Endodermal cell (in vitro differentiated cells): ENCODE results near the gene PDK2. TPM values are rescaled to one million over a fixed set of nuclear protein-coding genes. Genes with fewer than 3 reads are reported as not detected.

Experiments used
- DNase-seq: peaks from one replicate; pipeline ENCODE4 v3.0.0-alpha.2; 2017
- H3K27ac ChIP-seq: 2 replicates; pipeline ENCODE4 v1.5.1; 2013; ENCODE audit warnings: mild to moderate bottlenecking, low read depth, low read length, moderate library complexity
- H3K27me3 ChIP-seq: 2 replicates; pipeline ENCODE4 v1.6.1; 2013; ENCODE audit warnings: mild to moderate bottlenecking, low read length, moderate library complexity; ENCODE audit not compliant: insufficient read depth, control insufficient read depth, poor library complexity, severe bottlenecking
- H3K36me3 ChIP-seq: 2 replicates; pipeline ENCODE4 v1.7.0; 2013; ENCODE audit warnings: mild to moderate bottlenecking, low read length, moderate library complexity; ENCODE audit not compliant: control insufficient read depth, insufficient read depth
- H3K4me1 ChIP-seq: one replicate; pipeline ENCODE4 v1.7.0; 2013; ENCODE audit warnings: low read length; ENCODE audit not compliant: control insufficient read depth, insufficient read depth
- H3K4me3 ChIP-seq: 2 replicates; pipeline ENCODE4 v1.5.1; 2013; ENCODE audit warnings: mild to moderate bottlenecking, low read length, moderate library complexity
- H3K9ac ChIP-seq: 2 replicates; pipeline ENCODE4 v1.6.1; 2013; ENCODE audit warnings: mild to moderate bottlenecking, low read length, moderate library complexity; ENCODE audit not compliant: poor library complexity, severe bottlenecking; ENCODE audit errors: extremely low read depth
- H3K9me3 ChIP-seq: 2 replicates; pipeline ENCODE4 v1.6.1; 2013; ENCODE audit warnings: mild to moderate bottlenecking, low read length, moderate library complexity; ENCODE audit not compliant: control insufficient read depth
- H3K27ac Mint-ChIP-seq: 2 replicates; pipeline ENCODE4 v1.8.0; 2020; ENCODE audit warnings: mixed read lengths
- H3K27me3 Mint-ChIP-seq: 2 replicates; pipeline ENCODE4 v1.8.0; 2021; ENCODE audit warnings: mild to moderate bottlenecking, mixed read lengths; ENCODE audit not compliant: insufficient read depth
- H3K36me3 Mint-ChIP-seq: 2 replicates; pipeline ENCODE4 v1.8.0; 2020; ENCODE audit warnings: low read depth, mixed read lengths
- H3K4me1 Mint-ChIP-seq: 2 replicates; pipeline ENCODE4 v1.8.0; 2020; ENCODE audit warnings: mixed read lengths
- H3K4me3 Mint-ChIP-seq: 2 replicates; pipeline ENCODE4 v1.8.0; 2020; ENCODE audit warnings: mild to moderate bottlenecking, moderate library complexity, mixed read lengths
- H3K9me3 Mint-ChIP-seq: 2 replicates; pipeline ENCODE4 v1.8.0; 2020; ENCODE audit warnings: mild to moderate bottlenecking, mixed read lengths
- WGBS, 2 experiments: methylation state at CpG; one replicate each; pipeline versions ENCODE4 v1.1.5 to v1.1.7; 2013; ENCODE audit warnings: missing lambda C conversion rate in 2 of 2, mixed read lengths in 1 of 2; ENCODE audit not compliant: insufficient coverage in 1 of 2, insufficient read length in 1 of 2; 5-methylcytosine and 5-hydroxymethylcytosine counted together
- total RNA-seq, 2 donors: library from RNA; stranded (reverse); fragmentation: NEBNext Ultra II Directional in 1 of 2; extraction: Animal tissue kit (Norgen Biotek cat#: 25700) in 1 of 2; gene quantifications; 2 replicates in 1 of 2; 3 replicates in 1 of 2; pipeline ENCODE4 v1.2.1, GENCODE V29; 2021
- TF ChIP-seq, protein P1 (sequence below): fragments of 200-600 bp; sonication (generic); conservative IDR thresholded peaks from 2 replicates; pipeline ENCODE4 v1.5.0; 2021; ENCODE audit warnings: antibody characterized with exemption, mild to moderate bottlenecking

The PDK2 gene
- total RNA-seq, 2 donors from 2014 or later = 23.0 to 24.2 TPM

DNA sequence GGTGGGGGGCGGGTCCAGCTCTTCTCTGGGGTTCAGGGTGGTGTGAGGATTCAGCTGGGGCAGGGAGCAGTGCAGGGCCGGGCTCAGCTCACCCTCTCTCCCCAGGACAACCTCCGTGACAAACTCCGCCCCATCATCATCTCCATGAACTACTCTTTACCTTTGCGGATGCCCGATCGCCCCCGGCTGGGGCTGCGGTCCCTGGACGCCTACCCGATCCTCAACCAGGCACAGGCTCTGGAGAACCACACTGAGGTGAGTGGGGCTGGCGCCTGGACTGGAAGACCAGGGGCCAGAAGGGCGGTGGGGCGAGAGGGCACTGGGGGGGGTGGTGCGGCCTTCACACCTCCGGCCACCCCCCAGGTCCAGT, 18.9 kb upstream of the PDK2 start:
- no peak overlapping the region for H3K4me3 ChIP-seq
- H3K36me3 ChIP-seq = peaks cover 3% of the 10 kb centered on the region
- H3K27me3 ChIP-seq = peaks cover 62% of the 10 kb centered on the region
- H3K4me1 Mint-ChIP-seq = peaks cover 6% of the 10 kb centered on the region
- no peak overlapping the region for H3K27ac Mint-ChIP-seq
- no peak overlapping the region for H3K27ac ChIP-seq
- H3K36me3 Mint-ChIP-seq = peaks cover 26% of the 10 kb centered on the region
- 92 to 96% methylated on average over 7 to 16 of the region's 16 CpGs for WGBS, 2 experiments
- peaks cover 7% of the 10 kb centered on the region for H3K9me3 ChIP-seq
- H3K9ac ChIP-seq = no peak overlapping the region
- peaks cover 5% of the 10 kb centered on the region for H3K4me1 ChIP-seq
- peaks cover 1% of the 10 kb centered on the region for H3K9me3 Mint-ChIP-seq
- TF ChIP-seq, protein P1, sequence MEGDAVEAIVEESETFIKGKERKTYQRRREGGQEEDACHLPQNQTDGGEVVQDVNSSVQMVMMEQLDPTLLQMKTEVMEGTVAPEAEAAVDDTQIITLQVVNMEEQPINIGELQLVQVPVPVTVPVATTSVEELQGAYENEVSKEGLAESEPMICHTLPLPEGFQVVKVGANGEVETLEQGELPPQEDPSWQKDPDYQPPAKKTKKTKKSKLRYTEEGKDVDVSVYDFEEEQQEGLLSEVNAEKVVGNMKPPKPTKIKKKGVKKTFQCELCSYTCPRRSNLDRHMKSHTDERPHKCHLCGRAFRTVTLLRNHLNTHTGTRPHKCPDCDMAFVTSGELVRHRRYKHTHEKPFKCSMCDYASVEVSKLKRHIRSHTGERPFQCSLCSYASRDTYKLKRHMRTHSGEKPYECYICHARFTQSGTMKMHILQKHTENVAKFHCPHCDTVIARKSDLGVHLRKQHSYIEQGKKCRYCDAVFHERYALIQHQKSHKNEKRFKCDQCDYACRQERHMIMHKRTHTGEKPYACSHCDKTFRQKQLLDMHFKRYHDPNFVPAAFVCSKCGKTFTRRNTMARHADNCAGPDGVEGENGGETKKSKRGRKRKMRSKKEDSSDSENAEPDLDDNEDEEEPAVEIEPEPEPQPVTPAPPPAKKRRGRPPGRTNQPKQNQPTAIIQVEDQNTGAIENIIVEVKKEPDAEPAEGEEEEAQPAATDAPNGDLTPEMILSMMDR = no peak
- DNase-seq = no peak
- peaks cover 76% of the 10 kb centered on the region for H3K27me3 Mint-ChIP-seq
- H3K4me3 Mint-ChIP-seq = no peak overlapping the region

DNA sequence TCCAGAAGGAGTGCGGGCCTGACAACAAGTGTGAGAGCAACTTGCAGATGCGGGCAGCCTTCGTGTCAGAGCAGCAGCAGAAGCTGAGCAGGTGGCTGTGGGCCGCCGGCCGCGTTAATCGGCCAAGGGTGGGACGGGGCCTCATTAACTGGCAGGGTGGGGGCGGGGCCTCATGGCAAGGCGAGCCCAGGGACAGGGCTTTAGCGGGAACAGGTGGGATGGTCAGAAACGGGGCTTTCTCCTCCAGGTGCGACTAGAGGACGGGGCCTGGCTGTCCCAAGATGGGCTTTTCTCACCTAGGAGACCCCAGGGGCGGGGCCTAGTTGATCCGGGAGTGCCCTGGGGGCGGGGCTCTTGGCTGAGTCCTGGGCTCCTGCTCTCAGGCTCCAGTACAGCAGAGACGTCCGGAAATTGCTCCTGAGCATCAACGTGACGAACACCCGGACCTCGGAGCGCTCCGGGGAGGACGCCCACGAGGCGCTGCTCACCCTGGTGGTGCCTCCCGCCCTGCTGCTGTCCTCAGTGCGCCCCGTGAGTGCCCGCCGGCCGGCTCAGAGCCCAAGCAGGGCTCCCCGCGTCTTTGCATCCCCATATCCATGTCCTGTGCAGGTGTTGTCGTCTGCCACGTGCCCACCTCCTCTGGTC, 18.4 kb upstream of the PDK2 start:
- H3K9ac ChIP-seq = no peak overlapping the region
- no peak overlapping the region for H3K27ac Mint-ChIP-seq
- peaks cover 6% of the 10 kb centered on the region for H3K4me1 Mint-ChIP-seq
- no peak overlapping the region for H3K27ac ChIP-seq
- H3K4me1 ChIP-seq = peaks cover 5% of the 10 kb centered on the region
- H3K4me3 Mint-ChIP-seq = no peak overlapping the region
- peaks cover 21% of the 10 kb centered on the region for H3K36me3 Mint-ChIP-seq
- peak; percentile 89 for DNase-seq
- H3K27me3 Mint-ChIP-seq = peaks cover 70% of the 10 kb centered on the region
- WGBS, 2 experiments = 78 to 91% methylated on average over 13 to 39 of the region's 39 CpGs
- no peak overlapping the region for H3K4me3 ChIP-seq
- peaks cover 3% of the 10 kb centered on the region for H3K36me3 ChIP-seq
- no peaks in the 10 kb centered on the region for H3K9me3 Mint-ChIP-seq
- H3K9me3 ChIP-seq = peaks cover 2% of the 10 kb centered on the region
- TF ChIP-seq, protein P1 = no peak
- H3K27me3 ChIP-seq = peaks cover 57% of the 10 kb centered on the region

DNA sequence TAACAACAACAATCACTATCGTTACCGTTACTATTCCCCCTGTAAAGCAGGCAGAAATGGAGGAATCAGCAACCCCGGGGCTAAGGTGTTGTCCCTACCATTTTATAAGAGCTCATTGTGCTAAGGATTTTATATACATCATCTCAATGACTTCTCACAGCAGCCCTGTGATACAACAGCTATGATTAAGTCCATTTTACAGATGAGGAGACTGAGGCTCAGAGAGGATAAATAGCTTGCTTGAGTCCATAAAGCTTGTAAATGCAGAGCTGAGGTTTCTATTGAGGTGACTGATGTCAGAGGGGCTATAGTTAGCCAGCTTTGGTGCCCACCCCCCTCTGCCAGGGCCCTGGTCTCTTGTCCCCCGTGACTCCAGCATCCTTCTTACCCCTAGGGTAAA, 16.7 kb upstream of the PDK2 start:
- WGBS, 2 experiments = 100% methylated on average over 1 to 3 of the region's 4 CpGs
- DNase-seq = no peak
- Mint-ChIP-seq H3K4me3 (no peak overlapping the region), H3K27ac (no peak overlapping the region), H3K4me1 (no peaks in the 10 kb centered on the region), H3K36me3 (peaks cover 18% of the 10 kb centered on the region), H3K27me3 (peaks cover 55% of the 10 kb centered on the region), H3K9me3 (no peaks in the 10 kb centered on the region)
- no peak overlapping the region for H3K27ac ChIP-seq
- H3K27me3 ChIP-seq = peaks cover 49% of the 10 kb centered on the region
- no peak overlapping the region for H3K9ac ChIP-seq
- H3K36me3 ChIP-seq = peaks cover 3% of the 10 kb centered on the region
- no peaks in the 10 kb centered on the region for H3K9me3 ChIP-seq
- no peak overlapping the region for H3K4me3 ChIP-seq
- TF ChIP-seq, protein P1 = no peak
- H3K4me1 ChIP-seq = no peaks in the 10 kb centered on the region
